ENCODE data around the gene MXI1. TPM values are rescaled to one million over a fixed set of nuclear protein-coding genes. Genes with fewer than 3 reads are reported as not detected.
A peak's percentile ranks its signal among the peaks of the same experiment; 100 is the strongest.

MXI1 gene
- total and polyA plus RNA-seq, 2 of the 4 experiments (the other 2 are of a cell fraction) = 7.2 to 11.8 TPM

- DNase-seq = no peak
- peak overlapping the region; percentile 86 for H3K4me2 ChIP-seq (ENCODE audit: low read depth, low read length)
- CTCF ChIA-PET = interaction anchor here (0.6 to 2.2 kb wide), 15 partner anchors 9 to 395 kb away, joined by 3 to 14 read pairs (median 4); no protein-coding TSS in a partner anchor
- H3K9ac ChIP-seq (ENCODE audit: low read depth, low read length) = no peak overlapping the region
- no peak overlapping the region for H2AK9ac ChIP-seq (replicated peaks; ENCODE audit: low read depth, low read length, poor library complexity)
- POLR2A ChIA-PET (ENCODE audit: unreplicated experiment) = no interaction called here
- H2BK120ac ChIP-seq (ENCODE audit: low read depth, low read length) = no peak overlapping the region
- no peak overlapping the region for H3K18ac ChIP-seq (ENCODE audit: low read depth, low read length)
- H2AFZ ChIP-seq (replicated peaks; ENCODE audit: low read length, poor library complexity) = peak overlapping the region; percentile 75
- H3K9me3 ChIP-seq (ENCODE audit: control insufficient read depth, insufficient read depth, low read length) = no peaks in the 10 kb centered on the region
- no peak overlapping the region for H3K4me3 ChIP-seq (ENCODE audit: insufficient read depth, low read depth, low read length)
- 0 out of 4 replicates have a peak overlapping the region, but pooled peaks of 1 of the 2 experiments have one; percentile 22 for H4K8ac ChIP-seq (ENCODE audit: low read depth in 2 of 2, low read length in 2 of 2)
- H4K5ac ChIP-seq (ENCODE audit: low read depth, low read length) = no peak overlapping the region
- no TSS peak for BruUV-seq (replicated peaks)
- H4K91ac ChIP-seq (ENCODE audit: insufficient read depth, low read depth, low read length) = no peak overlapping the region
- H3K27me3 ChIP-seq (ENCODE audit: control insufficient read depth, insufficient read depth, low read length) = no peaks in the 10 kb centered on the region
- peaks cover 2% of the 10 kb centered on the region; the same call in 1 of the 2 replicates for H3K36me3 ChIP-seq (ENCODE audit: control insufficient read depth, insufficient read depth, low read length)
- intact Hi-C loops (cut with micrococcal nuclease) = loop anchor here (1.0 to 2.0 kb wide), 4 partner anchors 52 to 394 kb away; no protein-coding TSS in a partner anchor
- no peak overlapping the region for H2BK15ac ChIP-seq (ENCODE audit: low read depth, low read length)
- no peaks in the 10 kb centered on the region for H4K20me1 ChIP-seq (ENCODE audit: insufficient read depth, low read length)
- 6% methylated on average over 2 of the region's 7 CpGs; no CpG with 5 or more reads in 1 of the 2 experiments for WGBS, 2 experiments (ENCODE audit: extremely low coverage in 2 of 2, insufficient read length in 1 of 2)
- no peak overlapping the region for H3K4ac ChIP-seq (ENCODE audit: low read depth, low read length)
- no peak overlapping the region for H2AK5ac ChIP-seq (ENCODE audit: low read depth, low read length)
- in situ Hi-C loops (cut with MboI; ENCODE audit: low sequenced_read_pairs) = no loop called here
- no peak overlapping the region for H2BK20ac ChIP-seq (ENCODE audit: low read depth, low read length)
- no peaks in the 10 kb centered on the region for H3K79me1 ChIP-seq (ENCODE audit: low read depth in 1 of 2, low read length in 2 of 2)
- peaks cover 1% of the 10 kb centered on the region; the same call in 1 of the 2 replicates for H3K4me1 ChIP-seq (ENCODE audit: control insufficient read depth, insufficient read depth, low read length)
- H2BK5ac ChIP-seq (ENCODE audit: low read depth, low read length, poor library complexity, severe bottlenecking) = no peak overlapping the region
- H3K14ac ChIP-seq (replicated peaks; ENCODE audit: low read depth, low read length) = no peak overlapping the region
- ATAC-seq (ENCODE audit: low read depth) = no peak; the same call in 1 of the 2 replicates
- dilution Hi-C loops (cut with HindIII; ENCODE audit: low sequenced_read_pairs, unreplicated experiment) = loop anchor here (25.0 kb wide), 1 partner anchor 141 kb away; no protein-coding TSS in a partner anchor
- no peak overlapping the region for H3K27ac ChIP-seq (ENCODE audit: insufficient read depth, low read length)
- H3K9me1 ChIP-seq (ENCODE audit: insufficient read depth, low read length) = no peaks in the 10 kb centered on the region
- no peak overlapping the region; the same call in 1 of the 2 replicates for H3K56ac ChIP-seq (ENCODE audit: extremely low read depth, insufficient read depth, low read length)
- no peak overlapping the region for H3K23ac ChIP-seq (ENCODE audit: low read depth, low read length)
- TF ChIP-seq CEBPB (IDR thresholded peaks at IDR 0.05; ENCODE audit: low read depth, low read length) = no peak
- TF ChIP-seq RFX5 (IDR thresholded peaks at IDR 0.05; ENCODE audit: low read depth, low read length) = no peak
- no peak for TF ChIP-seq BHLHE40 (IDR thresholded peaks at IDR 0.05; ENCODE audit: low read depth, low read length)
- TF ChIP-seq FOS (IDR thresholded peaks at IDR 0.05; ENCODE audit: low read depth, low read length) = no peak
- no peak for TF ChIP-seq SMC3 (IDR thresholded peaks at IDR 0.05; ENCODE audit: low read depth, low read length)
- no peak for TF ChIP-seq MAZ (IDR thresholded peaks at IDR 0.05; ENCODE audit: borderline replicate concordance, low read depth, low read length)
- no peak for TF ChIP-seq MAFK (IDR thresholded peaks at IDR 0.05; ENCODE audit: low read depth, low read length)
- no peak for TF ChIP-seq ELK1 (IDR thresholded peaks at IDR 0.05; ENCODE audit: borderline replicate concordance, low read depth, low read length)
- TF ChIP-seq USF2 (IDR thresholded peaks at IDR 0.05; ENCODE audit: low read depth, low read length) = no peak
- TF ChIP-seq CTCF (conservative IDR thresholded peaks at IDR 0.05; ENCODE audit: low read depth, low read length) = no peak
- TF ChIP-seq POLR2A (IDR thresholded peaks at IDR 0.05; ENCODE audit: low read depth, low read length) = no peak
- no peak for TF ChIP-seq RCOR1 (IDR thresholded peaks at IDR 0.05; ENCODE audit: insufficient replicate concordance, low read length)
- TF ChIP-seq MXI1 (IDR thresholded peaks at IDR 0.05; ENCODE audit: borderline replicate concordance, low read depth, low read length) = no peak
- TF ChIP-seq NFE2L2 (IDR thresholded peaks at IDR 0.05; ENCODE audit: low read depth, low read length) = no peak
Measured at GRCh38 chr10:110278562-110279406, 71.4 kb downstream of the MXI1 start.
